ENCODE data around the gene C1orf232.

Gene C1orf232

DNA sequence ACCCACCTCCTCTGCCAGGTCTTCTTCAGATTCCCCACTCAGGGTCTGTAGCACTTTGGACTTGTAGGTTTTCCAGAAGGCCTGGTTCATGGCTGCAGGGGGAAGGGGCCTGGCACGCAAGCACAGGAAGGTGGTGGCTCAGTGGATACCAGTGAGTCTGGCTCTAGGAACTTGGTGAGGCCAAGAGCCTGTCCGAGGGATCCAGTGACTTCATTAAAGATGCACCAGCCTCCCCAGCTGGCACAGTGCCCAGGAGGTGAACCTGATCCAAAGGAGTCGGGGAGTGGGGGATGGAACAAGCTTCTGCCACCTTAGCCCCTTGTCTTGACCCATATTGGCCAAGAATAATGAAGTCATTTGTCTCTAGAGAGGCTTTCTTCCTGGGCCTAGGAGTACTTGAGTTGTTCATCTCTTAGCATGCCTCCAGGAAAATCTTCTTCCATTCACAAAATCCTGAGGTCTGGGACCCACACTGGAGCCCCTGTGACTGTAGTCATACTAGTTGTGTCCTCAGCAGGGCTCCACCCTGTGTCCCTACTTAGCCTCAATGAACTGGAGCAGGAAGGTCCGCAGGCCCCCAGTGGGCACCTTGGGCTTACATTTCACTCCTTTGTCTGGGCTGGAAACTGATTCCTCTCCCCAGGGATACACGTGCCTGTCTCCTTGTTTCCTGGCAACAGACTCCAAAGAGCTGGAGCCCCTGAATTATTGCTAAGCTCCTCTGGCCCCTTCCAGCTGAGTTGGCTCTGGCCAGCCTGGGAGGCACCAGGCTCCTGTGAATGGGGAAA lies at the start of gene C1orf232:
Gene C1orf232 (minus strand): TSS at position 554 of the 788 bp plus-strand sequence. CDS start 464 bp downstream, at position 90.
- DNase-seq (ENCODE audit: low read depth): no peak

DNA sequence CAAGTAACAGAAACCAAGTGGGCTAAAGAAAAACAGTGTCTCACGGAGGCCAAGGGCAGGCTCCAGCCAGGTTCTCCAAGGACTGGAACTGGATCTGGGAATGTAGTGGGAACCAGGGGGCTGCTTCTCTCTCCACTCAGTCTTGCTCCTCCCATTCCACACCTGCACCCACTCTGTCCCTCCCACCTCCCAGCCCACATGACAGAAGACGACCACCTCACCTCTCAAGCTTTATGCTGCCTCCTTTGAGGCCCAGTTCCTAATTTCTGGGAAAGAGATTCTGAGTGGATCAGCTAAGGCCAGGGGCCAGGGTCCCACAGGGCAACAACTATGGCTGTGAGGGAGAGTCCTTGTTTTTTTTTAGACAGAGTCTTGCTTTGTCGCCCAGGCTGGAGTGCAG lies 46.5 kb upstream of the C1orf232 start:
- no peak for DNase-seq (ENCODE audit: low read depth)

GRCh38 chr1:26213335-26213905 lies 44.7 kb upstream of the C1orf232 start:
- DNase-seq (ENCODE audit: low read depth): no peak

GRCh38 chr1:26212726-26213125 lies 44.0 kb upstream of the C1orf232 start:
- DNase-seq (ENCODE audit: low read depth): no peak

DNA sequence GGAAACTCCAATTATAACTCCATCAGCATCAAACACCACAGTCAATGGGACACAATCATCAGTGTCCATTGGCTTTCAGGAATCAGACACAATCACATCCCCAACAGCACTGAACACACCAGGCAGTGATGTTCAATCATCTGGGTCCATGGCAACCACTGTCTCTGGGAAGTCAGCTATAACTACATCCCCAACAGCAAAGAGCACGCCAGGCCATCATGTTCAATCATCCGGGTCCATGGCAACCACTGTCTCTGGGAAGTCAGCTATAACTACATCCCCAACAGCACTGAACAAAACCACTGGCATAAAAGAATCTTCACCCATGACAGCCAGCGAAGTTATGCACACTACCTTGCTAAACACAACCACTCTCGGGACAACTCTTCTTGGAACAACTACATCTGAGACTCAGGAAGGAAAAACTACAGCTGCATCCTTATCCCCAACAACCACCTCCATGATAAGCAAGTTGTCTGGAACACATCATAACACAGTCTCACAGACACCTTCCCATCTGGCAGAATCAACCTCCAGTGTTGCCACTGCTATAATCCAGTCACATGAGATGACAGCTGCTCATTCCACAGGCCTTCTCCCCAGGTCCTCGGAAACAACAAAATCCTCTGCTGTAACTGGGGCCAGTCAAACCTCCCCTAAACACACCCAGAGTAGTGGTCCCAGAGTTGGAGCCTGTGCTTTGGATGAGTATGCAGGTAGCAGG lies 41.5 kb upstream of the C1orf232 start:
- DNase-seq (ENCODE audit: low read depth): no peak

GRCh38 chr1:26203642-26204318 lies 35.0 kb upstream of the C1orf232 start:
- DNase-seq (ENCODE audit: low read depth): no peak

GRCh38 chr1:26200413-26200812 lies 31.6 kb upstream of the C1orf232 start:
- DNase-seq (ENCODE audit: low read depth): no peak

DNA sequence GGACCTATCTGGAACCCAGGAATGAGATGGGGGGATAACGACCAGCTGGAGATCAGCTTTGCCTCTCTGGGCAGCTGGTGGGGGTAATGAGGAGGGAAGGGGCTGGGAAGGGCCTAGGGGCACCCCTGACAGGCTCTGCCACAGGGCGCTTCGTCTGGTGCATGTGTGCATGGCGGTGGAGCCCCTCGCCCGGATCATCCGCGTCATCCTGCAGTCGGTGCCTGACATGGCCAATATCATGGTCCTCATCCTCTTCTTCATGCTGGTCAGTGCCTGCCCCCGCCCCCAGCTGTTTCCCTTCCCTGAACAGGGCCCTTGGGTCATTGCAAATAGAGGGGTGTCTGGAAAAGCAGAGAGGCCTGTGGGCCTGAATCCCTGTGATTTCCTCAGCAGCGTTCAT lies 29.1 kb upstream of the C1orf232 start:
- no peak for DNase-seq (ENCODE audit: low read depth)

GRCh38 chr1:26197301-26197700 lies 28.5 kb upstream of the C1orf232 start:
- DNase-seq (ENCODE audit: low read depth): no peak

DNA sequence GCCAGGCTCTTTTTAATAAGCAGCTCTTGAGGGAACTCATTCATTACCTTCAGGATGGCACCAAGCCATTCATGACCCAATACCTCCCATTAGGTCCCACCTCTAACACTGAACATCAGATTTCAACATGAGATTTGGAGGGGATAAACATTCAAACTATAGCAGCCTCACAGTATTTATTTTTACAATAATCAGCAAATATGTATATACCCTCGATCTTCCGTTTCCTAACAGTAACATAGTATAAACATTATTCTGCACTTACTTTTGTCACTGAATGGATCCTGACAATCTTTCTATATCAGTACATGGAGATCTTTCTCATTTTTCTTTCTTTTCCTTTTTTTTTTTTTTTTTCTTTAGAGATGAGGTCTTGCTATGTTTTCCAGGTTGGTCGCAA lies 27.0 kb upstream of the C1orf232 start:
- no peak for DNase-seq (ENCODE audit: low read depth)

GRCh38 chr1:26191739-26192138 lies 23.0 kb upstream of the C1orf232 start:
- no peak for DNase-seq (ENCODE audit: low read depth)

GRCh38 chr1:26190373-26190987 lies 21.7 kb upstream of the C1orf232 start, which contains the start of gene CATSPER4:
TSS of gene CATSPER4 (plus strand) at chr1:26190602. CDS start at chr1:26190628, 26 bp downstream.
- peak; percentile 15 for DNase-seq (ENCODE audit: low read depth)

- no peak for DNase-seq (ENCODE audit: low read depth)
Measured at GRCh38 chr1:26189751-26190275, 21.1 kb upstream of the C1orf232 start.

DNA sequence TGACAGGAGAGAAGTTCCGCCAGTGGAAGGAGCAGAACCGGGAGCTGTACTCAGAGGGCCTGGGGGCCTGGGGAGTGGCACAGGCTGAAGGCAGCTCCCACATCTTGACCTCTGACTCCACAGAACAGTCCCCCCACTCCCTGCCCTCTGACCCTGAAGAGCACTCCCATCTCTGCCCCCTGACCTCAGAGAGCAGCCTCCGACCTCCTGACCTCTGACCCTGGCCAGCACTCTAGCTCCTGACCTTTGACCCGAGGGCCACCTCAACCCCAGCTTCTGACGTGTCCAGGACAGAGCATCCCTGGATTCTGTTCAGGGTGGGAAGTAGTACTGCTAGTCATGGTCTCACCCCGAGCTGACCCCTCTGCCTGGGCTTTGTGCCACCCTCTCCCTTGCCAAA lies 20.6 kb upstream of the C1orf232 start:
- DNase-seq (ENCODE audit: low read depth): no peak

DNA sequence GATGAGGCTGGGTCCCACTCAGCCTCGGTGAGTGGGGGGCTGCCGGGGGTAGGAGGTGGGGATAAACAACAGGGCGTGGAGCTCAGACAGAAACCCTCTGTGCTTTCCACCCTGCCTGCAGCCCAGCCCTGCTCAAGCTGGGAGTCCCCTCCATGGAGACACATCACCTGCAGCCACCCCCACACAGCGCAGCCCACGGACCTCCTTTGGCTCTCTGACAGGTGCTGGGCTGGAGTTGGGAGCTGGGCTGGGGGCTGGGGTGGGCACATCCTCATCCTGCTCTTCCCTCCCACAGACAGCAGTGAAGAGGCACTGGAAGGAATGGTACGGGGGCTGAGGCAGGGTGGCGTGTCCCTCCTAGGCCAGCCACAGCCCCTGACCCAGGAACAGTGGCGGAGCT lies 19.7 kb upstream of the C1orf232 start:
- DNase-seq (ENCODE audit: low read depth): no peak

DNA sequence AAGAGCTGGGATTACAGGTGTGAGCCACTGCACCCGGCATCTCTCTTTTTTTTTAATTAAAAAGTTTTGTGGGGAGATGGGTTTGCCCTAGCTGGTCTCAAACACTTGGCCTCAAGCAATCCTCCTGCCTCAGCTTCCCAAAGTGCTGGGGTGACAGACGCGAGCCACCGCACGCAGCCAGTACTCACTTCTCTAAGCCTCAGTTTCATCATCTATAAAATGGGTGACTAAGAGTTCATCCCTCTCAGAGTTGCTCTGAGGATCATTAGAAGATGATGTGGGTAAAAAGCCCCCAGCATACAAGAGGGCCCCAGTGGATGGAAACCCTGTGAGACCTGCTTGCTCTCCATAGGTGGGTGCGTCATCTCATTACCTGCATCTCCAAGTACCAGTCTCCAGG lies 19.1 kb upstream of the C1orf232 start:
- DNase-seq (ENCODE audit: low read depth): no peak

GRCh38 chr1:26184883-26185282 lies 16.1 kb upstream of the C1orf232 start:
- DNase-seq (ENCODE audit: low read depth): no peak

DNA sequence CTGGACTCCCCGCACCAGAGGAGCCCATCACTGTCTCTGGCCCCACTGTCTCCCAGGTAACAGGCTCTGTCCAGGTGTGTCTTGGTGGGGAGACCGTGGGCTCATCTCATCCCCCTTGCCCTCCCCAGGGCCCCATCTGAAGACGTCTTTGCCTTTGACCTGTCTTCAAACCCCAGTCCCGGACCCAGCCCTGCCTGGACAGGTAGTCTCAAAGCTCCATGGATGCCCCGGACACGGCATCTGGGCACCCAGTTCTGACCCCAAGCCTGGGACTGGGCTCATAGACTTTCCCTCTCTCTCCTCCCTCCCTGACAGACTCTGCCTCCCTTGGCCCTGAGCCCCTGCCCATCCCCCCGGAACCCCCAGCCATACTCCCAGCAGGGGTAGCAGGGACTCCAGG lies 15.3 kb upstream of the C1orf232 start:
- no peak for DNase-seq (ENCODE audit: low read depth)

DNA sequence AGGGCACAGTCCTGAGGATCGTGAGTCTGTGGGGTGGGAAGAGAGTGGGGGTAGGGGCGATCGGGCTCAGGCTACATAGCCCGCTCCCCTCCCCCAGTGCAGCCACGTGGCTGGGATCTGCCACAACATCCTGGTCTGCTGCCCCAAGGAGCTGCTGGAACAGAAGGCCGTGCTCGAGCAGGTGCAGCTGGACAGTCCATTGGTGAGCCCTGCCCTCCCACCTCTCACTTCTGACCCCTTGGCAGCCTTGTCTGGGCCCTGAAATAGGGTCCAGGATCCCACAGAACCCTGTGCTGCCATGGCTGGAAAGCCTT lies 13.6 kb upstream of the C1orf232 start:
- no peak for DNase-seq (ENCODE audit: low read depth)

GRCh38 chr1:26181586-26182382 lies 13.0 kb upstream of the C1orf232 start:
- DNase-seq (ENCODE audit: low read depth): no peak

DNA sequence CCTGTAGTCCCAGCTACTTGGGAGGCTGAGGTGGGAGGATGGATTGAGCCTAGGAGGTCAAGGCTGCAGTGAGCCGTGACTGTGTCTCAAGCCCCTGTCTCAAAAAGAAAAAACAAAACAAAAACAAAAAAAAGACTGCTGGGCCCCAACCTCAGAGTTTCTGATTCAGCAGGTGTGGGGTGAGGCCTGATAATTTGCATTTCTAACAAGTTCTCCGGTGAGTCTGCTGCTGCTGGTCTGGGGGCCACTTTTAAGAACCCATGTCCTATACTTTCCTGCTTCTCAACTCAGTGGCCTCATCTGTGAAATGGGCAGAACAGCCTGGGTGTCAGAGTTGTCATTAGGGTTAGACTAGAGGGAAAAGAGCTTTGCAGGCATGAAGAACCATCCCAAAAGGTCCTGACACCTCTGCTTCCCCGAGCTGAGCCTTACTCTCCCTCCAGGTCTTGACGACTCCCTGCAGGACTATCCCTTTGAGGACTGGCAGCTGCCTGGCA lies 11.3 kb upstream of the C1orf232 start:
- DNase-seq (ENCODE audit: low read depth): no peak

All from iris pigment epithelial cell (primary cell).